GM18502 (cell line): ENCODE measurements around the gene EZH2.

Source experiments
- ATAC-seq: cut with Tn5 transposase; IDR thresholded peaks from one replicate; pipeline ENCODE4 v1.9.1; 2021; ENCODE audit warnings: mild to moderate bottlenecking; ENCODE audit not compliant: unreplicated experiment, poor library complexity

EZH2 gene

DNA sequence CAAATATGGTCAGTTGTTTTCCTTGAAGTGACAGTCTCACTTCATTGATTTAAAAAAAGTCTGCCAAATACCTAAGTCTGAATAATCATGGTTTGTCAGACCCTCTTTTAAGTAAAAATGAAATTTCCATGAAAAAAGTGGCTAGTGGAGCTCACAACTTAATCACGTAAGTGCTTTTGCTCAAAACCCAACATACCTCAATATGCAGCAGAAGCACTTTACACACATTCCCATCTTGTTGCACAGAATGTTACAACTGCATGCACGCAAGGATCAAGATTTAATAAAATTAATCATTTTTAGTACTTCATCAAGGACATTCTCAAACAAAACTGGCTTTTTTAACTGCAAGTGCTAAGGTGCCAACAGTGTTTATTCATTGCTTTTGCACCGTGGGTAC lies 21.6 kb downstream of the EZH2 start:
- ATAC-seq = no peak

DNA sequence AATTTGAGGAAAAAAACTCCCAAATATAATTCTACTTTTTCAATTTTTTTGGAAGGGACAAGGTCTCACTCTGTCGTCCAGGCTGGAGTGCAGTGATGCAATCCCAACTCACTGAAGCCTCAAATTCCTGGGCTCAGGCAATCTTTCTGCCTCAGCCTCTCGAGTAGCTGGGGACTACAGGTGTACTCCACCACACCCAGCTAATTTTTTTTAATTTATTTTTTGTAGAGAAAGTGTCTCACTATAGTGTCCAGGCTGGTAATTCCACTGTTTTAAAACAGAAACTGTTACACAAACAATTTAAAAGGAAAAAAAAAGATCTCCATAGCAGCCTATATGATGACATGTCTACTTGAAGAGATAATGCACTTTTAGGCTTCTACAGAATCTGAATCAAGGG lies 25.6 kb downstream of the EZH2 start:
- no peak for ATAC-seq

DNA sequence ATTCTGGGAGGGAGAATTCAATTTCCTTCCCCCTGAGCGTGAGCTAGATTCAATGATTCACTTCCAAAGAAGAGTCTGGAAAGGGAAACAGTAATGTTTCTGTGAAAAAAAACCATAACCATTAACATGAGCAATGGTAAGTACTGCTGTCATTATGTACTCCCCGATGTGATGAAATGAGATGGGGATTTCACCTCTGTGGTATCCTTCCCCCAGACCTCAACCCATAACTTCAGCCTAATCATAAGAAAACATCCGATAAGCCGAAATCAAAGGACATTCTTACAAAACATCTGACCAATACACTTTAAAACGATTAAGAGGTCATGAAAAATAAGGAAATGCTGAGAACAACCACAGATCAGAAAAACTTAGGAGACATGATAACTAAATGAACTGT lies 27.2 kb downstream of the EZH2 start:
- peak; percentile 50 for ATAC-seq

DNA sequence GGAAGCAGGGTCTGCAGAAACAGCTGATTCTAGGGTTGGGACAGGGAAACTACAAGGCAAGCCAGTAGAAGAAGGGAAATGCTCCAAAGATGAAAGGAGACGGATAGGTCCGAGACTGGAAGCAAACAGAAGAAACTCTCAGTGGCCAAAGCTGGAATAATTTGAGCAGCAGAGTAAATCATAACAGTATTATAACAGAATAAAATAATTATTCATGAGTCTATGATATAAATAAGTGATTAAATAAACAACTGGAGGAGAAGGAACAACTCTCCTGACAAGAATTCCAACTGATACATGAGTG lies 27.6 kb downstream of the EZH2 start:
- ATAC-seq = no peak

DNA sequence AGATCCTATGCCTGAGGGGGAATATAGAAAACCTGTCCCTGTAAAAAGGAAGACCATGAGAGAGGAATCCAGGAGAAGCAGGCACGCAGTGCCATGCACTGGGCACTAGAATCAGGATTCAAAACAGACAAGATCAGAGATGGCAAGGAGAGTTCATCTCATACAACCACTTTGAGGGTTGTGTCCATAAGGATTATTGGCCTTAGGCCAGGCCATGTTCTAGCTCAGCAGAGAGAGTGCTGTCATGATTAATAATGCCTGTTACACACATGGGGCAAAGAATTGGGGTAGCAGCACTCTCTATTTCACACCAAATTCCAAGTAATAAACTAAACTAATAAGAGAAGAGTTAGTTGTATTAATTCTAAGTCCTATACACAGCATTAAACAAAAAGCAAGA lies 29.1 kb downstream of the EZH2 start:
- no peak for ATAC-seq

DNA sequence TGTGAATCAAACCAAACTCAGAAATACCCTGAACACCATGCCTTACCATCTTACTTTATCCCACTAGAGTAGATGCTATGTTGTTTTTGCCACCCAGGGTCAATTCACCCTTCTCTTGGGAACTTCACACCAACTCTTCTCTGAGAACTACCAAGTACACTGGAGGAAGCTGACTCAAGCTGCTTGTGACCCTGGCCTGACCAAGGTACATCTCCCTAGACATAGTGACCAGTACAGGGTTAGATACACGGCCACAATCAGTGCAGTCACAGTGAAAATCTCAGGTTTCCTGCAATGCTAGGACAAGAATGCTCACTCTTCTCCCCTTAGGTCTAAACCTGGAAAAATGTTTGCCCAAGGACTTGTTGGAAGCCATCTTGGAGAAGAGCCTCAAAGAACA lies 31.8 kb downstream of the EZH2 start:
- no peak for ATAC-seq

DNA sequence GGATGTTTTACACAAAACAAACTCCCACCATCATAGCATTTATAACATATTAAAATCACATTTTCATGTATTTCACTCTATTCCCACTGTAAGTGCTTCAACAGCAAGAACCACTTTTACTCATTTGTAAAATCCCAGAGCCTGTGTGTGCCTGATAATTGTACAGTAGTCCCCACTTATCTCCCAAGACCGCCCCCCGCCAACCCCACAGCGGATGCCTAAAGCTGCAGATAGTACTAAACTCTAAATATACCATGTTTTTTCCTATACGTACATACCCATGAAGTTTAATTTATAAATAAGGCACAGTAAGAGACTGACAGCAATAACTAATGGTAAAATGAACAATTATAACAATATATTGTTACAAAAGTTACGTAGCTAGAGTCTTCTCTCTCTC lies 33.5 kb downstream of the EZH2 start:
- no peak for ATAC-seq

DNA sequence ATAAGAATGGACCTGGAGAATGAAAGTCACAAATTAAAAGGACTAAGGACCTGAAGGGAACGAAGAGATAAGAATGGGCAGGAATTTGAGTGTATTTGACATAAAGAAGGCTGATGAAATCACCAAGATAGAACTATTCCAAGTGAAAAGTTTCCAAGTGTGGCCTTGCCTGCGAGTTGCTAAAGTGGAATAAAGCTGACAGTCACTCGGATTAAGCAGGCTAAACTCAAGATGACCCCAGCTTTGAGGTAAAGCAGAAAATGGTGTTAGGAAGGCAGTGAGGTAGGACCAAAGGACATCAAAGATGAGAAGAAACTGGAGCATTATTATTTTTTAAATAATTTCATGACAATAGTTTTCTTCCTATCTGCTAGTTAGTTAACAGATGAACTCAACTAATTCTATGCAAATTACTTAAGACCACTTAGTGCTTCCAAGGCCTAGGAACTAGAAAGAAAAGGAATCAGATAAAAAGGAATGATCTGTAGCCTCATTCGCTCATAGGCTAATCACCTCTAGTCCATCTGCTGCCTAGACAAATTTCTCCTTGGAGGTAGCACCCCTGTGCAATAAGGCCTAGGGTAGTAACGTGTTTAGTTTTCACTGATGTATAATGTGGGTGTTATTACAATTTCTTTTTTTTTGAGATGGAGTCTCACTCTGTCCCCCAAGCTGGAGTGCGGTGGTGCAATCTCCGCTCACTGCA lies 34.5 kb downstream of the EZH2 start:
- ATAC-seq = no peak

DNA sequence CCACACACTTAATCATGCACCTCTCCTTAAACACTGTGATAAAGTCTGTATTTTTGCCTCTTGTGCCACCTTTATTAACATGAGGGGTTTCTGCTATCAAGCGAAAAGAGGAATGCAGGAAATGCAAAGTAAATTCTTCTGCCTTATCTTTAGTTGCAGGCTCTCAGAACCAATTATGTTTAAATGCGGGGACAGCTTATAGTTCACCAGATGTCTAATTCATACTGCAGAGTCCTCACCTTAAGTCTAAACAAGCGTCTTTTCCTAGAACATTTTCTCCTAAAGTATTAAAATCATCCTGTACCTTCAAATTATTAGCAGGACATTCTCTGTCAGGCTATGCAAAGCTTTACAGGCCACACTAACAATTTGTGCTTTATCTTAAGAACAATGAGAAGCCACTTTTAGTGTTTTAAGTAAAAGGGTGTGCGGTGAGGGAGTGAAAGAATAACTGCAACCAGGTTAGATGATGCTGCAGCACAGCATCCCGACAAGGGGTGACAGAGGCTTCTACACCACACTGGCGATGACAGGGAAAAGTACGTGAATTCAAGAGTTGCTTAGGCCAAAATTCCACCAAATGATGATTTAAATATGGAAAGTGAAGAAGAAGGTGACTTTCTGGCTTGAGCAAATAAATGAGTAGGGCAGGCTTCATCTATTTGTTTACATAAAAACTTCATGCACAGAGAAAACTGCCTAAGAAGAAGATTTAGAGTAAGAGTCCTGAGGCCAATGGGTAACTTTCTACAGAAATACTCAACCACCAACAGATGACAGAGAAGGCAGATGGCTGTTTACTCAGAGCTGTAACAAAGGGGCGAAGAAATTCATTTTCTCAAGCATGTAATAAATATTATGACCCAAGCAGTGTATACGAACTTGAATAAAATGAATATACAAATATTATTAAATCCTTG lies 36.0 kb downstream of the EZH2 start:
- ATAC-seq = no peak

DNA sequence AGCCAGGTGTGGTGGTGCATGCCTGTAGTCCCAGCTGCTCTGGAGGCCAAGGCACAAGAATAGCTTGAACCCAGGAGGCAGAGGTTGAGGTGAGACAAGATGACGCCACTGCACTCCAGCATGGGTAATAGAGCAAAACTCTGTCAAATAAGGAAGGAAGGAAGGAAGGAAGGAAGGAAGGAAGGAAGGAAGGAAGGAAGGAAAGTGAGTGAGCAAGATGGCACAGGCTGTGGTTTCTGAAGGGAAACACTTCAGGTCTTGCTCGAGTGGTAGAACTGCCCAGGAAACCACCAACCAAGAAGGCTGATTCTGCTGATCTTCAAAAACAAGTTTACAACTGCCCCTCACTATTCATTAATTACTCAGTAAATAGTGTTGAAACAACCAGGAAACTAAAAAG lies 45.2 kb downstream of the EZH2 start:
- ATAC-seq = no peak

DNA sequence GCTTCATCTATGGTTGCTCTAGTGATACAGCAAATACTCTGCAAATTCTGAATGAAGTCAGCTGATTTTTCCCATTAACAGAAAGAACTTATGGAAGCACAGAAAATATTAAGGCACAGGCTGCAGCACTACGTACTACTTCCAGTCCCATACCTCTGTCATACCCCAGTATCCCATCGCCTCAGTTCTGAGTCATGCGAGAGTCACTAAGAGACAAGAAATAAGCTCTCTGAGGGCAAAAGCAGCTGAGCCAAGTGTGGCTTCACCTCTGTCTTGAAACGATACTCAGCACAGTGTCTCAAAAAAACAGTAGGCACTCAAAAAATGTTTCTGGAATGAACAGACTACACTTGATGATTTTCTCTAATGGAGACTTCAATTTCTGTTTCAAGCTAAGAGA lies 48.2 kb downstream of the EZH2 start:
- no peak for ATAC-seq

DNA sequence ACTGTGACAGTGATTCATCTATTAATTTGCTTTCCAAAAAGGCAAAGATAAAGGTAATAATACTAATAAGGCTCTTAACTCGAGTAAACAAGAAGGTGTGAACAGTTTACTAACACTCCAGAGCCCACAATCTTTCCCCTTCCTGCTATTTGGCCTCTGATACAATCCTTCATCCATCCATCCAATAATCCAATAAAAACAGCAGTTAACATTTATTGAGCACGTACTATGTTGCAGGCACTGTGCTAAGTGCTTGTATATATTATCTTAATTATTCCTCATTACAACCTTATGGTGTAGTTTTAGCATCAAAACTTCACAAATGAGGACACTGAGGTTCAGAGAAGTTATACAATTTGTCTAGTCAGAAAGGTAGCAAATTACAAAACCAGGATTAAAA lies 49.5 kb downstream of the EZH2 start:
- no peak for ATAC-seq

DNA sequence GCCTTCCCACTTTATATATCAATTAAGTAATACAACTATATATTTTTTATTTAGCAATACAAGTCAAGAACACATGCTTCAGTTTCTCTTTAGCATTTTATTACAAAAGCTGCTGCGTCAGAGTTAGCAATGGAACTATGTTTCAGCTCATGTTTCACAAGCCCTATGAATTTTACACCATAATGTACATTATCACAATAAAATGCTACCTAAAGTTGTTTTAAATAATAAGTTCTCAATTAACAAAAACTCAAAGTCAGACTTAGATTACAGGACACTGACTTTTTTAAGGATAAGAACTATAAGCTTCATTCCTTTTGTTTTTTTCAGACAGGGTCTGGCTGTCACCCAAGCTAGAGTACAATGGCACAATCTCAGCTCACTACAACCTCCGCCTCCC lies 52.3 kb downstream of the EZH2 start:
- ATAC-seq = no peak

DNA sequence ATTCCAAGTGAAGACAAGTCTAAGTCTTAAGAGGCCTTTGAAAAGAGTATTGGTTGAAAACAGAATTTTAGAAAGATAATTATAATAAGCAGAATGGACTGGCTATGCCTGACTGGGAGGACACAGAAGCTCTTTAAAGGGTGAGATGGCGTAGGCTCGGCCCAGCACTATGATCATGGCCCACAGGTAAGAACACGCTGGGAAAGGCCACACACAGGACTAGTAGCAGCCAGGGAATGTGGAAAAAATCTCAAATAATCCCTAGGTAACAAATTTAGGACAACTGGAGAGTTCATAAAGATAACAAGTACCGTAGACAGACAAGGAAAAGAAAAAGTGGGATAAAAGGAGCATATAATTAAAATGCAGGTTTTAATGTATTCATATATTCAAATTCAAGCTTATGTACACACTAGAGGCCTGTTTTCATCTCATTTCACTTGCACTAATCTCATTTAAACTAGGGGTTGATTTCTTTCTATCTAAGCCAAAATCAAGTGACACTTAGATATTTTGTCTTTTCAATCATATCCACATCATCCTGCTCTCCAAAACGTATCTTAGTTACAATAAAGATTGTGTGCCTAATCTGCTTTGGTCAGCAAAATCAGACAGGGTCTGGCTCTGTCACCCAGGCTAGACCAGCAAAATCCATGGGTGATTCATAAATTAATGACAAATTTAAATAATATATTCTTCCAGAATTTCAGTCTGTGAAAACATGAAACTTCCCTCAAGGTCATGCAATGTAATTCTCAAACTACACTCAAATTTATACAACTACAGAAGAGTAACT lies 53.0 kb downstream of the EZH2 start:
- no peak for ATAC-seq

DNA sequence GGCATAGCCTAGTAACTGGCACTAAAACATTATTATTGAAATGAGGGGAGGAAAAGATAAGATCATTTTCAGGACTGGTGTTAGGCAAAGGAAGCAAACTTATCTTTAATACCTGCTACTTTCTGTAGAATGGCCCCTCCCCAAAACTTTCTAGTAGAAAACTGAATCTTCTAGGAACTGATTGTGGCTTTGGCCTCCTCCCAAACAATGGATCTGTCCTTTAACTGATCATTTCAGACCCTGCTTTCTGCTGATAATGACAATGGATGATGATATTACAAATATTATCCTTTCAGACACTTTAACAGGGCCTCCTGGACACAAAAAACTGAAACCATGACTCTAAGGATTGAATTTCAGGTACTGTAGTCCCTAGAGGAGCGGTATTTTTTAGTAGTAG lies 55.1 kb downstream of the EZH2 start:
- ATAC-seq = no peak

DNA sequence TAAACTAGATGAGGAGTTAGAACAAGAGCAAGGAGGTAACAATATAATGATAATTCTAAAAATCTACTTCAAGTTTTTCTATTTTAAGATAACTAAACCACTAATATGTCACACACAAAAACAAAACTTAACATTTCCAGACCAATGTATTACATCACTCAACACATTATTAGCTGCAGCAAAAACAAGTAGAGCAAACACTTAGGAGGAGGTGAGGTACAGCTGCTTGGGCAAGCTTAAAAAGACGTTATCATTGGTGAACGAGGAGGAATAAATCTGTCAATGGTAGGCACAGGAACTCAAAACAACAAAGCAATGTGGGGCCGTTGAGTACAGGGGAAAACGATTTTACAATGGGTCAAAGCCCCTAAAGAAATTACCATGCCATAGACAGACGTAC lies 58.8 kb downstream of the EZH2 start:
- no peak for ATAC-seq

DNA sequence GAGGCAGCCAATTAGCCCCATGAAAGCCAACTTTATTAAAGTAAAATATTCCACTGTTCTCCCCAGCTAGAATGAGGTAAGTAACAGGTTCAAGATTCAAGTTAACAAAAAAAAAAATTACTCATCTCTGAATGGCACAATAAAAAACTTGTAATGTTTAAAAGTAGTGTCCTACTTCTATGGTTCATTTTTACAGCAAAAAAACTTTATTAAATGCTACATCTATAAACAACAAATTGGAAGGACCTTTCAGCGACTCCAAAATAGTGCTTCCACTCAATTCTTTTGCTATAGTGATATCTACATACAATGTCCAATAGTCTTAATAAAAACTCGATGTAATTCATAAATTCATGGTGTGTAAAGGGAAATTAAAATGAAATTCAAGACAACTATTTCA lies 59.2 kb downstream of the EZH2 start:
- ATAC-seq = no peak

DNA sequence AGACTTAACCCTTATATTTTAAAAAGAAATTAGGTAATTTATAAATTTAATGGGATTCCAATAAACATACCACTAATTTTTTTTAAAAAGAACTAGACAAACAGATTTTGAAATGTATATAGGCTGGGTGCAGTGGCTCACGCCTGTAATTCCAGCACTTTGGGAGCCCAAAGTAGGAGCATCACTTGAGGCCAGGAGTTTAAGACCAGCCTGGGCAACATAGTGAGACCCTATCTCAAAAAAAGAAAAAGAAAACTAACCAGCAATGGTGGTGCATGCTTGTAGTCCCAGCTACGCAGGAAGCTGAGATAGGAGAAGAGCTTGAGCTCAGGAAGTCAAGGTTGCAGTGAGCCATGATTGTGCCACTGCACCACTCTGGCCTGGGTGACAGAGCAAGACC lies 62.7 kb downstream of the EZH2 start:
- ATAC-seq = no peak

DNA sequence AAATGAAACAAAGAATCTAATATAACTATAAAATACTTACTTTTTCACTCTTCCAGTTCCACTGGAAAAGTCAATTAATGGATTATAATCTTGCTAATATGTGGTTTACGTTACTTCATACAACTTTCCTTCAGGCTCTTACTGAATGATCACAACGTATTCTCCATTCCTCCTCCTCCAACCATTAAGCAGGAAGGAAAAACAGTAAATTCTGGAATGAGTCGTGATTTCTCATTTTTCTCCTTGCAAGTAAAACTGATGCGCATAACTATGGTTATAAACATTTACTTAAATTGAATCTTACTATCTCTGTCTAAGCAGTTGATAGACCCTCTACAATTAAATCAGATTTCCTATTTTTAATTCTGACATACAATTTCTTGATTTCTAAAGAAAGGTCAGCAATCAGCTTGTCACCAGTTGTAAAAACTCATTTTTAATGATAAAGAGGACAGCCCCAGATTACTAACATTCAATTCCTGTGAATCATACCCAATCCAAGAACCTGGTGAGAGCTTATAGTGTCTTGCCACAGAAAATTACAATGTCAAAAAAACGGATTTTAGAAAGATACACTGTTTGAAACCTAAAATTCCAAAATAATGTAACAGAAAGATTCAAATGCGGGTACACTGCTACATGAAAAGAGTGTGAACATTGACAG lies 64.3 kb downstream of the EZH2 start:
- ATAC-seq = no peak

DNA sequence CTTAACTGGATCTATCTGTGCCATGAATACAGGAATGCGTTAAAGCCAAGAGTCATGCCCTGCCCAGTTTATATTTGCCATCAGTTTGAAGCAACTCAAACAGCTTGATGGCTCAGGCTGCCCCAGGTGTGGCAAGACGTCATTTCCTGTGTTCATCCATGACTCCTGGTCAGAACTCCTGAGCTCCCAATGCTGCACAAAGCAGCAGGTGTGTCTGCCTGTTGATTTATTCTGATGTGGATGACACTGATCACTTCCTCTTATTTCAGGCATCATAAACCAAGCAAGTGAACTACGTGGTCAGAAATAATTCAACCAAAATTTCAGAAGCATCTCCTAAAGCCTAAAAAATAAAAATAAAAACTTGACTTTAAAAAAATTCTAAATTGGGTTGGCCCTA lies 68.5 kb downstream of the EZH2 start:
- no peak for ATAC-seq
